GM23338 (cell line): ENCODE data around the gene SRGAP3. TPM values are rescaled to one million over a fixed set of nuclear protein-coding genes. Genes with fewer than 3 reads are reported as not detected.

Experiments used
- ATAC-seq: fragments of 200-7000 bp; cut with Tn5 transposase; 3 replicates; pipeline ENCODE4 v1.9.1; 2020
- DNase-seq: peaks from one replicate; pipeline ENCODE4 v3.0.0-alpha.2; 2015; ENCODE audit warnings: low spot score
- H2AFZ ChIP-seq: fragments of 200-600 bp; sonication (generic); 2 replicates; pipeline ENCODE4 v1.8.0; 2016; ENCODE audit warnings: antibody characterized with exemption, mild to moderate bottlenecking, moderate library complexity
- H3F3A ChIP-seq: fragments of 200-600 bp; sonication (generic); replicated peaks from 2 replicates; pipeline ENCODE4 v1.8.0; 2017; ENCODE audit warnings: antibody characterized with exemption, mixed run types, low read depth
- H3K27ac ChIP-seq: fragments of 200-600 bp; sonication (generic); 2 replicates; pipeline ENCODE4 v1.6.1; 2016; ENCODE audit warnings: low read depth
- H3K27me3 ChIP-seq: fragments of 200-600 bp; sonication (generic); 2 replicates; pipeline ENCODE4 v1.8.0; 2016; ENCODE audit warnings: mild to moderate bottlenecking, mixed run types, moderate library complexity; ENCODE audit not compliant: insufficient read depth
- H3K36me3 ChIP-seq: fragments of 200-600 bp; sonication (generic); 2 replicates; pipeline ENCODE4 v1.8.0; 2016; ENCODE audit warnings: mild to moderate bottlenecking; ENCODE audit not compliant: insufficient read depth
- H3K4me1 ChIP-seq: fragments of 200-600 bp; sonication (generic); 2 replicates; pipeline ENCODE4 v1.8.0; 2016; ENCODE audit warnings: mild to moderate bottlenecking, moderate library complexity; ENCODE audit not compliant: insufficient read depth
- H3K4me2 ChIP-seq: fragments of 200-600 bp; sonication (generic); 2 replicates; pipeline ENCODE4 v1.7.1; 2017; ENCODE audit warnings: mixed run types
- H3K4me3 ChIP-seq: fragments of 200-600 bp; sonication (generic); 2 replicates; pipeline ENCODE4 v1.6.1; 2016; ENCODE audit warnings: mixed run types
- H3K79me2 ChIP-seq: fragments of 200-600 bp; sonication (generic); replicated peaks from 2 replicates; pipeline ENCODE4 v1.8.0; 2017; ENCODE audit warnings: mild to moderate bottlenecking; ENCODE audit not compliant: insufficient read depth
- H3K9me2 ChIP-seq: fragments of 200-600 bp; sonication (generic); 2 replicates; pipeline ENCODE4 v1.8.0; 2017; ENCODE audit not compliant: insufficient read depth
- H4K20me1 ChIP-seq: fragments of 200-600 bp; sonication (generic); replicated peaks from 2 replicates; pipeline ENCODE4 v1.8.0; 2017; ENCODE audit warnings: mild to moderate bottlenecking; ENCODE audit not compliant: insufficient read depth
- H3K27ac Mint-ChIP-seq: 2 replicates; pipeline ENCODE4 v1.8.0; 2020; ENCODE audit warnings: inconsistent platforms, mild to moderate bottlenecking, moderate library complexity, mixed read lengths
- H3K27me3 Mint-ChIP-seq: 3 replicates; pipeline ENCODE4 v1.8.0; 2022; ENCODE audit warnings: low read depth, mild to moderate bottlenecking, moderate library complexity, mixed read lengths, inconsistent platforms; ENCODE audit not compliant: insufficient read depth, poor library complexity
- H3K36me3 Mint-ChIP-seq: 3 replicates; pipeline ENCODE4 v1.8.0; 2021; ENCODE audit warnings: low read depth, mild to moderate bottlenecking, inconsistent platforms, moderate library complexity, mixed read lengths
- H3K4me1 Mint-ChIP-seq: 3 replicates; pipeline ENCODE4 v1.8.0; 2020; ENCODE audit warnings: mild to moderate bottlenecking, inconsistent platforms, mixed read lengths
- H3K4me3 Mint-ChIP-seq: 3 replicates; pipeline ENCODE4 v1.8.0; 2021; ENCODE audit warnings: moderate library complexity, mild to moderate bottlenecking, inconsistent platforms, mixed read lengths
- H3K9me3 Mint-ChIP-seq: 3 replicates; pipeline ENCODE4 v1.8.0; 2020; ENCODE audit warnings: moderate library complexity, mild to moderate bottlenecking, inconsistent platforms, mixed read lengths
- CREB1 ChIP-seq: fragments of 250-450 bp; sonication (Bioruptor Pico); IDR thresholded peaks from 2 replicates; pipeline ENCODE4 v1.5.0; 2020; ENCODE audit warnings: low read depth, mild to moderate bottlenecking, moderate library complexity
- ETS1 ChIP-seq: IDR thresholded peaks from 2 replicates; pipeline ENCODE4 v1.6.1; 2016; ENCODE audit warnings: antibody characterized with exemption
- JUNB ChIP-seq: IDR thresholded peaks from one replicate; pipeline ENCODE4 v1.6.1; 2016; ENCODE audit warnings: antibody characterized with exemption; ENCODE audit not compliant: unreplicated experiment
- POLR2AphosphoS5 ChIP-seq: IDR thresholded peaks from 2 replicates; pipeline ENCODE4 v1.6.1; 2016; ENCODE audit warnings: antibody characterized with exemption, low read depth
- REST ChIP-seq: IDR thresholded peaks from one replicate; pipeline ENCODE4 v1.6.1; 2018; ENCODE audit warnings: antibody characterized with exemption; ENCODE audit not compliant: unreplicated experiment
- ZNF114 ChIP-seq: fragments of 250-450 bp; sonication (Bioruptor Pico); IDR thresholded peaks from 2 replicates; pipeline ENCODE4 v1.5.0; 2020; ENCODE audit warnings: mild to moderate bottlenecking, moderate library complexity
- polyA plus RNA-seq: library from polyadenylated mRNA; unstranded; fragments of >200 nt; fragmentation: Nextera tagmentation; extraction: Ambion mirVana; gene quantifications from 2 replicates; pipeline ENCODE4 v1.2.1, GENCODE V29; 2016
- total RNA-seq: library from RNA; depleted of rRNA; stranded (reverse); fragments of >200 nt; shearing (Covaris generic); gene quantifications from 2 replicates; pipeline ENCODE4 v1.2.3, GENCODE V29; 2014

The SRGAP3 gene
- total and polyA plus RNA-seq, 2 experiments from 2014 or later: 6.4 to 9.4 TPM

- H3K36me3 Mint-ChIP-seq: no peaks in the 10 kb centered on the region; the same call in 2 of the 3 replicates
- H3K4me1 ChIP-seq: peaks cover 10% of the 10 kb centered on the region
- H3K9me3 Mint-ChIP-seq: no peaks in the 10 kb centered on the region; the same call in 2 of the 3 replicates
- ATAC-seq (no peak), DNase-seq (no peak)
- TF ChIP-seq ETS1 (no peak), POLR2AphosphoS5 (no peak), CREB1 (CRISPR knock-in tag) (no peak)
- H3F3A ChIP-seq: no peaks in the 10 kb centered on the region
- H3K27ac ChIP-seq: no peak overlapping the region
- no peaks in the 10 kb centered on the region for H3K27me3 ChIP-seq
- H3K4me1 Mint-ChIP-seq: peaks cover 8% of the 10 kb centered on the region
- no peak overlapping the region for H3K4me3 Mint-ChIP-seq
- no peaks in the 10 kb centered on the region for H3K36me3 ChIP-seq
- no peak overlapping the region for H3K27ac Mint-ChIP-seq
- H2AFZ ChIP-seq: no peak overlapping the region
- H4K20me1 ChIP-seq: no peaks in the 10 kb centered on the region
- no peak overlapping the region for H3K4me2 ChIP-seq
- peaks cover 8% of the 10 kb centered on the region for H3K27me3 Mint-ChIP-seq
- H3K9me2 ChIP-seq: 0 out of 2 replicates have a peak, but pooled peaks cover 4% of the 10 kb centered on the region
- H3K79me2 ChIP-seq: no peaks in the 10 kb centered on the region
- H3K4me3 ChIP-seq: no peak overlapping the region
Measured at GRCh38 chr3:9190276-9190675, 59.2 kb downstream of the SRGAP3 start.

- Mint-ChIP-seq H3K9me3 (no peaks in the 10 kb centered on the region), H3K27ac (no peak overlapping the region), H3K36me3 (no peaks in the 10 kb centered on the region; the same call in 2 of the 3 replicates), H3K27me3 (peaks cover 11% of the 10 kb centered on the region), H3K4me3 (no peak overlapping the region), H3K4me1 (peaks cover 25% of the 10 kb centered on the region)
- Histone ChIP-seq H2AFZ (no peak overlapping the region), H3K27me3 (no peaks in the 10 kb centered on the region), H3K79me2 (no peaks in the 10 kb centered on the region), H3F3A (no peaks in the 10 kb centered on the region), H3K4me2 (no peak overlapping the region), H3K36me3 (no peaks in the 10 kb centered on the region), H3K4me1 (peaks cover 16% of the 10 kb centered on the region), H3K4me3 (no peak overlapping the region), H3K9me2 (0 out of 2 replicates have a peak, but pooled peaks cover 4% of the 10 kb centered on the region), H3K27ac (no peak overlapping the region), H4K20me1 (no peaks in the 10 kb centered on the region)
- ATAC-seq (no peak), DNase-seq (no peak)
- TF ChIP-seq CREB1 (CRISPR knock-in tag): no peak
- TF ChIP-seq REST: no peak
- no peak for TF ChIP-seq JUNB
- no peak for TF ChIP-seq ZNF114 (CRISPR knock-in tag)
- TF ChIP-seq POLR2AphosphoS5: no peak
Measured at GRCh38 chr3:9188583-9188982, 60.9 kb downstream of the SRGAP3 start.
